ENCODE measurements around the gene IL11. TPM values are rescaled to one million over a fixed set of nuclear protein-coding genes. Genes with fewer than 3 reads are reported as not detected.

Gene IL11
- total RNA-seq, 3 donors from 2014 or later: 0.24 to 0.32 (median 0.29) TPM

DNA sequence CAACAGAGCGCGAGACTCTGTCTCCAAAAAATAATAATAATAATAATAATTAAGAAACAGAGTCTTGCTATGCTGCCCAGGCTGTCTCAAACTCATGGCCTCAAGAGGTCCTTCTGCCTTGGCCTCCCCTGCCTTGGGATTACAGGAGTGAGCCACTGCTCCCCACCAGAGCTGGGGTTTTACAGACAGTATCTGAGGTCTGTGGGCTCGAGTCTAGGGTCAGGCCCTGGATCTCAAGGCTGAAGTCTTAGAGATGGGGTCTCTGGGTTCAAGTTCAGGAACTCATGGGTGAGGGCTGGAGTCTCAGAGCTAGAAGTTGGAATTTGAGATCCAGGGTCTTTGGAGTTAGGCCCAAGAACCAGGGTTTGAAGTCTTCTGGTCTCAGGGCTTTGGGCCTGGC lies 3.5 kb downstream of the IL11 start:
- Histone ChIP-seq H3K4me1 (ENCODE audit: low read depth) (peaks cover 8% of the 10 kb centered on the region), H3K36me3 (ENCODE audit: low read depth) (no peaks in the 10 kb centered on the region), H3K4me3 (no peak overlapping the region), H3K9me3 (no peaks in the 10 kb centered on the region)
- TF ChIP-seq, protein P1, sequence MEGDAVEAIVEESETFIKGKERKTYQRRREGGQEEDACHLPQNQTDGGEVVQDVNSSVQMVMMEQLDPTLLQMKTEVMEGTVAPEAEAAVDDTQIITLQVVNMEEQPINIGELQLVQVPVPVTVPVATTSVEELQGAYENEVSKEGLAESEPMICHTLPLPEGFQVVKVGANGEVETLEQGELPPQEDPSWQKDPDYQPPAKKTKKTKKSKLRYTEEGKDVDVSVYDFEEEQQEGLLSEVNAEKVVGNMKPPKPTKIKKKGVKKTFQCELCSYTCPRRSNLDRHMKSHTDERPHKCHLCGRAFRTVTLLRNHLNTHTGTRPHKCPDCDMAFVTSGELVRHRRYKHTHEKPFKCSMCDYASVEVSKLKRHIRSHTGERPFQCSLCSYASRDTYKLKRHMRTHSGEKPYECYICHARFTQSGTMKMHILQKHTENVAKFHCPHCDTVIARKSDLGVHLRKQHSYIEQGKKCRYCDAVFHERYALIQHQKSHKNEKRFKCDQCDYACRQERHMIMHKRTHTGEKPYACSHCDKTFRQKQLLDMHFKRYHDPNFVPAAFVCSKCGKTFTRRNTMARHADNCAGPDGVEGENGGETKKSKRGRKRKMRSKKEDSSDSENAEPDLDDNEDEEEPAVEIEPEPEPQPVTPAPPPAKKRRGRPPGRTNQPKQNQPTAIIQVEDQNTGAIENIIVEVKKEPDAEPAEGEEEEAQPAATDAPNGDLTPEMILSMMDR (IDR thresholded peaks at IDR 0.05): no peak
- ATAC-seq: no peak
- intact Hi-C loops (cut with DNase I, micrococcal nuclease): no loop called here
- no peak for DNase-seq

DNA sequence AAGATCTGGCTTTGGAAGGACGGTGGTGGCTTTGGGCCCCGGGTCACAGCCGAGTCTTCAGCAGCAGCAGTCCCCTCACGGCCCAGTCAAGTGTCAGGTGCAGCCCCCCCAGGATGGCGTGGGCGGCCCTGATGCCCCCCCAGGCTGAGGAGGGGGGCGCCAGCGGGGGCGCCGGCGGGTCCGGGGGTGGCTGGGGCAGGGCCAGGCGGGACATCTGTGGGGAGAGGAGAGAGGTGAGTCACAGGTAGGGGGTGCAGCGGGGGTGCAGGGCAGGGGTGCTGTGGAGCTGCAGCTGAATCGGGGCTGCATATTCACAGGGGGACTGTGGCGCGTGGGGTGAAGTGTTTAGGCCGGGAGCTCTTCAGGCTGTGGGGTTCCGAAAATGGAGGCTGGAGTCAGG lies 4.3 kb downstream of the IL11 start:
- intact Hi-C loops (cut with DNase I, micrococcal nuclease): no loop called here
- Histone ChIP-seq H3K9me3 (no peaks in the 10 kb centered on the region), H3K4me3 (no peak overlapping the region), H3K36me3 (ENCODE audit: low read depth) (no peaks in the 10 kb centered on the region), H3K4me1 (ENCODE audit: low read depth) (peaks cover 8% of the 10 kb centered on the region)
- DNase-seq (no peak), ATAC-seq (no peak)
- TF ChIP-seq, protein P1 (IDR thresholded peaks at IDR 0.05): no peak

DNA sequence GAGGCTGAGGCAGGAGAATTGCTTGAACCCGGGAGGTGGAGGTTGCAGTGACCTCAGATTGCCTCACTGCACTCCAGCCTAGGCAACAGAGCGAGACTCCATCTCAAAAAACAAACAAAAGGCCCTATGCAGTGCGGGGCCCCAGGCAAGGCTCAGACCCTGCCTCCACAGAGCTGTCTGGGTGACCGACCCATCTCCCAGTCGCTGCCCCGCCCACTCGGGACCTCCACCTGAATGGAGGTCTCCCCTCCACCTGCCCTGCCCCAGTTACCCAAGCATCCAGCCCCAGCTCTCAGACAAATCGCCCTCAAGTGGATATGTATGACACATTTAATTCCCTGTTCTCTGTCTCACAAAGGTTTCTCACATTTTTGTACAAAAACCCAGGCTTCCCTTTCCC lies 5.0 kb downstream of the IL11 start:
- DNase-seq: no peak
- intact Hi-C loops (cut with DNase I, micrococcal nuclease): no loop called here
- peaks cover 8% of the 10 kb centered on the region for H3K4me1 ChIP-seq (ENCODE audit: low read depth)
- ATAC-seq: no peak
- no peak overlapping the region for H3K4me3 ChIP-seq
- TF ChIP-seq, protein P1 (IDR thresholded peaks at IDR 0.05): no peak
- H3K36me3 ChIP-seq (ENCODE audit: low read depth): no peaks in the 10 kb centered on the region
- H3K9me3 ChIP-seq: no peaks in the 10 kb centered on the region

DNA sequence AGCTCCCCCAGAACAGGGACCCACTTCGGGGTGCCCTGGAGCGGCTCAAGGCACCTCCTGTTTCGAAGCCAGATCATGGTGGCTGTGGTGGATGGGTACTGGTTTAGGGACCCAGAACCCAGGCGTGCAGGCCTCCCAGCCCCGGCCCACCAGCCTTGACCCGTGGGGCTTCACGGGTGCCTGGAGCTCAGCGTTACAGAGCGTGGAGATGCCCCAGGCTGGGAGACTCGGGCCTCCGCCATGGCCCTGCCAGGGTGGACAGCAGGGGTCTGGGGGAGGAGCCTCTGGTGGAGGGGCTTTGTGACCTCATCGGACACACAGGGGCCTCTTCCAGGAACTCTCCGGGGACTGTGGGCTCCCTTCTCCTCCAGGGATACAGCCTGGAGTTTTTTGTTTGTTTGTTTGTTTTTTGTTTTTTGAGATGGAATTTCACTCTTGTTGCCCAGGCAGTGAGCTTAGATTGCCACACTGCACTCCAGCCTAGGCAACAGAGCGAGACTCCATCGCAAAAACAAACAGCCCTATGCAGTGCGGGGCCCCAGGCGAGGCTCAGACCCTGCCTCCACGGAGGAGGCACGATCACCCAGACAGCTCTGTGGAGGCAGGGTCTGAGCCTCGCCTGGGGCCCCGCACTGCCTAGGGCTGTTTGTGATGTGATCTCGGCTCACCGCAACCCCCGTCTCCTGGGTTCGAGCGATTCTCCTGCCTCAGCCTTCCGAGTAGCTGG lies 7.1 kb downstream of the IL11 start, which contains the start of gene GARIN5B:
GARIN5B (minus strand) TSS at position 271 of the 727 bp plus-strand sequence; CDS start at position 77, 194 bp downstream.
- ATAC-seq: no peak
- no peaks in the 10 kb centered on the region for H3K36me3 ChIP-seq (ENCODE audit: low read depth)
- no peaks in the 10 kb centered on the region for H3K9me3 ChIP-seq
- DNase-seq: peak in 1 of 3 donors; percentile 44
- no peaks in the 10 kb centered on the region for H3K4me1 ChIP-seq (ENCODE audit: low read depth)
- no peak within 1 kb of the TSS for H3K4me3 ChIP-seq
- intact Hi-C loops (cut with DNase I, micrococcal nuclease): no loop called here
- TF ChIP-seq, protein P1 (IDR thresholded peaks at IDR 0.05): no peak

DNA sequence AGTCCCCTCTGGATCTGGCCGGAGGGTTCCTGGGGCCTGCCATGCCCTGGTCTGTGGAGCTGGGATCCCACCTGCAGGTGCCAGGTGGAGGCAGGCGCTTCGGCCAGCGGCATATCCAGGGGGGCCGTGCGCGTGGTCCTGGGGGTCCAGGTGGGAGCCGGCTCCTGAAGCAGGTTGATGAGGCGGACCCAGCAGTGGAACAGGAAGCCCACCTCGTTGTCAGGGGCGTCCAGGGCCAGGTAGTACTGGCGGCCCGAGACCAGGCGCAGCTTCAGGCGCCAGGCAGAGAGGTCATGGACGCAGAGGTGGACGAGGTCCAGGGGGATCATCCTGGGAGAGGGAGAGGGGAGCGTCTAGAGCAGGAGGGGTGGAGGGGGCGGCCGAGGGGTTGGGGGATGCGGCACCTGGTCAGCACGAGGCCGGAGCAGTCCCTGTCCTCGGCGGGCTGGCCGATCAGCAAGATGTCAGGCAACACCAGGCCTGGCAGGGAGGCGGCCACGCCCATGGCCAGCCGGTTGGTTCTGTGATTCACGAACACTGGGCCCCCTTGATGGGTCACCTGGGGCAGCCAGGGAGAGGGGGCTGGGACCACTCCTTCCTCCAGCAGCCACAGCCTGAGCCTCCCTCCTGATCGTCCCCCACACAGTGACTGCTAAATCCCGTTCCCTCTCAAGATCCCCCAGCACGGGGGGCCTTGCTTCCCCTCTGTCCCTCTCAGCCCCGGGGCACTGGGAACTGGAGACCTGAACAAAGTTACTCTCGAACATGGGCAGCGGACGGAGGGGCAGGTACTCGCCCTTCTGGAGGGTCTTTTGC lies 7.9 kb downstream of the IL11 start:
- H3K4me3 ChIP-seq: no peak overlapping the region
- DNase-seq: peak in 1 of 3 donors; percentile 42
- no peak for ATAC-seq
- TF ChIP-seq, protein P1 (IDR thresholded peaks at IDR 0.05): no peak
- no peaks in the 10 kb centered on the region for H3K36me3 ChIP-seq (ENCODE audit: low read depth)
- intact Hi-C loops (cut with DNase I, micrococcal nuclease): no loop called here
- H3K4me1 ChIP-seq (ENCODE audit: low read depth): no peaks in the 10 kb centered on the region
- no peaks in the 10 kb centered on the region for H3K9me3 ChIP-seq
